ENCODE results near the gene ARF5.

DNA sequence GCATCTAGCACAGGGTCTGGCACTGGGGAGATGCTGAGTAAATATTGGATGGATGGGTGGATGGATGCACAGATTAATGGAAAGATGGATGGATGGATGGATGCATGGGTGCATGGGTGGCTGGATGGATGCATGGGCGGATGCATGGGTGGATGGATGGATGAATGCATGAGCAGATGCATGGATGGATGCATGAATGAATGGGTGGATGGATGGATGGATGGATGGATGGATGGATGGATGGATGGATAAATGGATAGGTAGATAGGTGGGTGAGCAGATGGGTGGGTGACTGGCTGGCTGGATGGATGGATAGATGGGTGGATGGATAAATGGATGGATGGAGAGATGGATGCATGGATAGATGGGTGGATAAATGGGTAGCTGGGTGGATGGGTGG, 24.1 kb downstream of the ARF5 start:
- TF ChIP-seq, protein P1, sequence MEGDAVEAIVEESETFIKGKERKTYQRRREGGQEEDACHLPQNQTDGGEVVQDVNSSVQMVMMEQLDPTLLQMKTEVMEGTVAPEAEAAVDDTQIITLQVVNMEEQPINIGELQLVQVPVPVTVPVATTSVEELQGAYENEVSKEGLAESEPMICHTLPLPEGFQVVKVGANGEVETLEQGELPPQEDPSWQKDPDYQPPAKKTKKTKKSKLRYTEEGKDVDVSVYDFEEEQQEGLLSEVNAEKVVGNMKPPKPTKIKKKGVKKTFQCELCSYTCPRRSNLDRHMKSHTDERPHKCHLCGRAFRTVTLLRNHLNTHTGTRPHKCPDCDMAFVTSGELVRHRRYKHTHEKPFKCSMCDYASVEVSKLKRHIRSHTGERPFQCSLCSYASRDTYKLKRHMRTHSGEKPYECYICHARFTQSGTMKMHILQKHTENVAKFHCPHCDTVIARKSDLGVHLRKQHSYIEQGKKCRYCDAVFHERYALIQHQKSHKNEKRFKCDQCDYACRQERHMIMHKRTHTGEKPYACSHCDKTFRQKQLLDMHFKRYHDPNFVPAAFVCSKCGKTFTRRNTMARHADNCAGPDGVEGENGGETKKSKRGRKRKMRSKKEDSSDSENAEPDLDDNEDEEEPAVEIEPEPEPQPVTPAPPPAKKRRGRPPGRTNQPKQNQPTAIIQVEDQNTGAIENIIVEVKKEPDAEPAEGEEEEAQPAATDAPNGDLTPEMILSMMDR (IDR thresholded peaks at IDR 0.05; ENCODE audit: borderline replicate concordance, extremely low read depth, low read length, poor library complexity, severe bottlenecking): no peak
- TF ChIP-seq EZH2 (IDR thresholded peaks at IDR 0.05; ENCODE audit: borderline replicate concordance, low read depth, low read length, severe bottlenecking): no peak

All from DND-41 (cell line).